Rectal smooth muscle tissue (tissue), 1 donor: ENCODE measurements around the gene NR1H3.
A peak's percentile ranks its signal among the peaks of the same experiment; 100 is the strongest.

Experiments used
- H3K27ac ChIP-seq: one replicate; pipeline ENCODE4 v1.7.0; 2013; ENCODE audit warnings: low read depth, low read length, inconsistent platforms
- H3K27me3 ChIP-seq: one replicate; pipeline ENCODE4 v1.7.0; 2013; ENCODE audit warnings: low read length; ENCODE audit not compliant: control insufficient read depth, insufficient read depth
- H3K36me3 ChIP-seq: one replicate; pipeline ENCODE4 v1.7.0; 2013; ENCODE audit warnings: low read length; ENCODE audit not compliant: control insufficient read depth, insufficient read depth
- H3K4me1 ChIP-seq: one replicate; pipeline ENCODE4 v1.7.0; 2013; ENCODE audit warnings: low read length; ENCODE audit not compliant: control insufficient read depth, insufficient read depth
- H3K4me3 ChIP-seq: one replicate; pipeline ENCODE4 v1.7.0; 2013; ENCODE audit warnings: low read length
- H3K9ac ChIP-seq: one replicate; pipeline ENCODE4 v1.7.0; 2013; ENCODE audit warnings: low read length

Gene NR1H3

GRCh38 chr11:47248304-47248663 lies 9.5 kb upstream of the NR1H3 start:
- Histone ChIP-seq H3K27me3 (no peaks in the 10 kb centered on the region), H3K4me3 (peak overlapping the region; percentile 93), H3K4me1 (peaks cover 12% of the 10 kb centered on the region), H3K27ac (peak overlapping the region; percentile 87), H3K36me3 (peaks cover 4% of the 10 kb centered on the region), H3K9ac (peak overlapping the region; percentile 73)

DNA sequence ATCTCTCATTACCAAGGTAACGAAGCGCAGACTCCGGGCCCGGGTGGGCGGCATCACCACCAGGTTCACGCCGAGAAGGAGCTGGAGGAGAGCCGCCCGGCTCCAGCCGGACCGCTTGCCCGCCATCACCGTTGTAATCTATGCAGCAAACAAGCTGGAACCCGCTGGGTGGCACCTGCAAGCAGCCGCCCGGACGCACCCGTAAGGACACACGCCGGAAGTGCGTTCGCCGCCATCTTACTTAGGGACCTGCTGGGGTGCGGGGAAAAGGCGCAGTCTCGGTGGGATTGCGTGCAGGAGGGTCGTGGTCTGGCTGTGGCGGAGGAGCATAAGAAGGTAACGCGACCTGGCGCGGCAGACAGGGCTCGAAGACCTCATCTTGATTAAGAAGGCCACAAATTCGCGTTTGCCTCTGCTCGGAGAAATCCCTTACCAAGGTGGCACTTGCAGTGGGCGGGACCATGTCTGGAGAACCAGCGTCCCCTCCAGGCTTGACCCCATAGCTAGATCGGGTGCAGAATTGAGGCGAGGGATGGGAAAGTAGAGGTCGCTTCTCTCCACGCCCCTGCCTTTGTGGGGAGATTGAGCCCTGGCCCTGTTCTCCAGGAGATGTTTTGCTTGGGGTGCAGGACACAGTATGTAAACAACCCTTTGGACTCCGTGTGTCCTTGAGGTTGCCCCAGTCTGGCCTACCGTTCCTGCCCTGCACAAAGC lies 9.0 kb upstream of the NR1H3 start, which contains the start of gene ACP2:
ACP2 (minus strand) TSS at position 151 of the 714 bp plus-strand sequence; CDS start at position 126, 25 bp downstream.
- peaks cover 12% of the 10 kb centered on the region for H3K4me1 ChIP-seq
- H3K27ac ChIP-seq = peak within 1 kb of the TSS; percentile 87
- H3K36me3 ChIP-seq = peaks cover 4% of the 10 kb centered on the region
- peak within 1 kb of the TSS; percentile 93 for H3K4me3 ChIP-seq
- H3K27me3 ChIP-seq = no peaks in the 10 kb centered on the region
- H3K9ac ChIP-seq = peak within 1 kb of the TSS; percentile 73

GRCh38 chr11:47249378-47249715 lies 8.4 kb upstream of the NR1H3 start:
- Histone ChIP-seq H3K27ac (peak overlapping the region; percentile 87), H3K4me1 (peaks cover 12% of the 10 kb centered on the region), H3K27me3 (no peaks in the 10 kb centered on the region), H3K4me3 (peak overlapping the region; percentile 93), H3K9ac (no peak overlapping the region), H3K36me3 (peaks cover 4% of the 10 kb centered on the region)

DNA sequence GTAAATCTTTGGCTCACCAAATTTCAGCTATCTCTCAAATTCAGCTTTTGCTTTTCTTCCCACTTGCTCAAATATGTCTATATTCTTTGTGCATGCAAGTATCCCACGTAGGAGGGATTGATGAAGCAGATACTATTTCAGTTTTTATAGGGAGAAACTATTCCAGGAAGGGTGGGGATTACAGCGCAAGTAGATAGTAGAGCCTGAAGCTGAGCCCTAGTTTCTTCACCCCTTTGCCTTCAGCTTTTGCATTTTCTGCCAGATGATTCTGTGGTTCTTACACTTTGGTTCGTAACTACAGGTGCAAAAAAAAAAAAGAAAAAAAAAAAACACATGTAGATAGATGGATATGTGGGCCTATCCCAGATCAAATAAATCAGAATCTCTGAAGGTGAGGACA lies 6.0 kb upstream of the NR1H3 start:
- H3K4me3 ChIP-seq = no peak overlapping the region
- H3K27me3 ChIP-seq = no peaks in the 10 kb centered on the region
- H3K4me1 ChIP-seq = peaks cover 12% of the 10 kb centered on the region
- no peaks in the 10 kb centered on the region for H3K36me3 ChIP-seq
- no peak overlapping the region for H3K27ac ChIP-seq
- no peak overlapping the region for H3K9ac ChIP-seq

DNA sequence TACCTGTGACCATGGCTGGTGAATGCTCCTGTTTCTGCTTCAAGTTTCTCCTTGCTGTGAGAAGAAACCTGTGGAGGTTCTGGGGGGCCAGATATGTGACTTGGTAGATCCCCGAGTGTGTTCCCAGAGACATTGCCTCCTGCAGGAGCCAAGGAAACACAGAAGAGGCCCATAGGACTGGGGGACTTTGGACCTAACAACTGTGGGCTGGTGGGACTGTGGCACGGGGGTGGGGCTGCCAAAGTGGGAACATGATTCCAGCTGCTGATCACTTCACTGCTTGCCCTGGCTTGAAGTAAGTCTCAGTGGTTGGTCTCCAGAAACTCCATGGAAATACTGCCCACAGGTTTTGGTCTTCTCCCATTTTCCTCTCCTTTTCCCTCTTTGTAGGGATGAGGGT lies 4.1 kb upstream of the NR1H3 start:
- Histone ChIP-seq H3K9ac (no peak overlapping the region), H3K4me1 (peaks cover 7% of the 10 kb centered on the region), H3K36me3 (no peaks in the 10 kb centered on the region), H3K27ac (no peak overlapping the region), H3K27me3 (no peaks in the 10 kb centered on the region), H3K4me3 (no peak overlapping the region)

DNA sequence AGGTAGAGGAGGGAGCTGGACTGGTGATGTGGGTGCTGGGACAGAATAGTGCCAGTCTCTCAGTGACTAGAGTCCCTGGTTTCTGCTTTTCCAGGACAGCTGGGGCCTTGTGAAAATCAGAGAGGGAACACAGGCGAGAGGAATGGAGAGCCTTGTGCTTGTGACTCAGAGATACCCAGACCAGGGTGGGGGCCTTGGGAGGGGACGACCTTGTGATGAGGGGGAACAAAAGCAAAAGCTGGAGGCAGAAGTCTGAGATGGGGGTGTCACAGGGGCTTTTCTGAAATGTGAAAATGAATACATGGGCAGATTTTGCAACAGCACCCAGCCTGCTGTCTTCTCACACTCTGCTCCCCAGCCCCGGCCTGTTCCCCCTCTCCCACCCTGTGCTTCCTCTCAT lies 3.4 kb upstream of the NR1H3 start:
- Histone ChIP-seq H3K4me3 (no peak overlapping the region), H3K36me3 (no peaks in the 10 kb centered on the region), H3K27me3 (no peaks in the 10 kb centered on the region), H3K27ac (peak overlapping the region; percentile 48), H3K9ac (no peak overlapping the region), H3K4me1 (peaks cover 10% of the 10 kb centered on the region)

DNA sequence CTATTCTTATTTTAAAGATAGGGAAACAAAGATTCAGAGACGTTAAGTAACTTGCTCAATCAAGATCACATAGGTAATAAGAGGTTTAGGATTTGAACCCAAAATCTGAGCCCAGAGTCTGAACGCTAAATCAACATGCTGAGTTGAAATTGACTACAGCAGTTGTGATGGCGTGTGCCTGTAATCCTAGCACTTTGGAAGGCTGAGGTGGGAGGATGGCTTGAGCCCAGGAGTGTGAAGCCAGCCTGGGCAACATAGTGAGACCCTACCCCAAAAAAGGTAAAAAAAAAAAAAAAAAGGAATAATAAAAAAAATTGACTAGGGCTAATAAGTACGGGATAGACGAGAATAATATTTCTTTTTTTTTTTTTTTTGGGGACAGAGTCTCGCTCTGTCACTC lies 1.4 kb upstream of the NR1H3 start:
- Histone ChIP-seq H3K4me1 (peaks cover 10% of the 10 kb centered on the region), H3K9ac (no peak overlapping the region), H3K36me3 (no peaks in the 10 kb centered on the region), H3K27ac (no peak overlapping the region), H3K27me3 (no peaks in the 10 kb centered on the region), H3K4me3 (no peak overlapping the region)

- H3K9ac ChIP-seq = no peak overlapping the region
These were observed 649 bp upstream of the NR1H3 start for GRCh38 chr11:47257177-47257516.

DNA sequence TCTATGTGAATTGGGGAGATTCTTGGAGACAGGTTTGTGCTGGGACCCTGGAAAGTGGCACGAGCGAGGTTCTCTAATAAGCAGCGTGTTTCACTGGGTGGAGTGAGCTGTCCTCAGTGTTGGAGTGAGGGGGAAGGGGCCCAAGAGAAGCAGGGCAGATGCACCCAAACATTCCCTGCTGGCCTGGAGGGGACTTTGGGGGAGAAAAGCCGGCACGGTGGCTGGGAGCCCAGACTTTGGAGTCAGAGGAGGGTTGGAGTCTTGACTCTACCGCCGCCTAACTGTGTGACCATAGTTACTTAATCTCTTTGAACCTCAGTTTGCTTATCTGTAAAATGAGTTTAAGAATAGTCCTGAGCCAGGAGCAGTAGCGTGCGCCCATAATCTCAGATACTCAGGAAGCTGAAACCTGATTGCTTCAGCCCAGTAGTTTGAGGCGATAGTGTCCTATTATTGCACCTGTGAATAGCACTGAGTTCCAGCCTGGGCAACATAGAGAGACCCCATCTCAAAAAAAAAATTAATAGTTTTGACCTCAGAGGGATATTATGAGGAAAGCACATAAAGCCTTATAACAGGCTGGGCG lies 614 bp downstream of the NR1H3 start:
- H3K27me3 ChIP-seq = no peaks in the 10 kb centered on the region
- no peak overlapping the region for H3K9ac ChIP-seq
- H3K36me3 ChIP-seq = no peaks in the 10 kb centered on the region
- peaks cover 10% of the 10 kb centered on the region for H3K4me1 ChIP-seq
- peak overlapping the region; percentile 51 for H3K4me3 ChIP-seq
- peak overlapping the region; percentile 62 for H3K27ac ChIP-seq

More at GRCh38 chr11:47257177-47257516, 649 bp upstream of the NR1H3 start:
- Histone ChIP-seq H3K36me3 (no peaks in the 10 kb centered on the region), H3K4me1 (peaks cover 10% of the 10 kb centered on the region), H3K4me3 (peak overlapping the region; percentile 51), H3K27ac (peak overlapping the region; percentile 62), H3K27me3 (no peaks in the 10 kb centered on the region)

DNA sequence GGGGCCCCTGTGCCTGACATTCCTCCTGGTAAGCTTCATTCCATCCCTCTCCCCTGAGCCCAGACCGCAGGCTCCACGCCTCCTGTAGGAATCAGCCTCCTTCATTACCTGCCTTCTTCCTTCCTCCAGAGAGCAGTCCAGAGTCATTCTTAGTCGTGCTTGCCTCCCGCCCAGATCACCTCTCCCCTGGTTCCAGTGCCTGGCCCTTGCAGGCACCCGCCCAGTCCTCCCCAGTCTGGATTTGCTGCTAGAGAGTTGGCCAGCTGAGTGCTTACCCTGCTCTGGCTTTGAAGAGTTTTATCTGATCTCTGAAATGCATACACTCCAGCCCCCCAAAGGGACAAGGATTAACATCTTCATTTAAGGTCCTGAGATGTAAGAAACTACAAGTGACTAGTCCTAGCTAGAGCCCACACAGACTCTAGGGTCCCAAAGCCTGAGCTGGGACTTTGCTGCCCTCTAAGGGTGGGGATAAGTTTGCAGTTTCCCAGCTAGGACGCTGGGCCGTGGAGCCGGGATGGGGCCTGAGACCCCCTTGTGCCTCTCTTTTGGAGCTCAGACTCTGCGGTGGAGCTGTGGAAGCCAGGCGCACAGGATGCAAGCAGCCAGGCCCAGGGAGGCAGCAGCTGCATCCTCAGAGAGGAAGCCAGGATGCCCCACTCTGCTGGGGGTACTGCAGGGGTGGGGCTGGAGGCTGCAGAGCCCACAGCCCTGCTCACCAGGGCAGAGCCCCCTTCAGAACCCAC lies 1.6 kb downstream of the NR1H3 start:
- Histone ChIP-seq H3K36me3 (no peaks in the 10 kb centered on the region), H3K4me3 (peak overlapping the region; percentile 37), H3K4me1 (peaks cover 10% of the 10 kb centered on the region), H3K27me3 (no peaks in the 10 kb centered on the region), H3K27ac (no peak overlapping the region), H3K9ac (no peak overlapping the region)

DNA sequence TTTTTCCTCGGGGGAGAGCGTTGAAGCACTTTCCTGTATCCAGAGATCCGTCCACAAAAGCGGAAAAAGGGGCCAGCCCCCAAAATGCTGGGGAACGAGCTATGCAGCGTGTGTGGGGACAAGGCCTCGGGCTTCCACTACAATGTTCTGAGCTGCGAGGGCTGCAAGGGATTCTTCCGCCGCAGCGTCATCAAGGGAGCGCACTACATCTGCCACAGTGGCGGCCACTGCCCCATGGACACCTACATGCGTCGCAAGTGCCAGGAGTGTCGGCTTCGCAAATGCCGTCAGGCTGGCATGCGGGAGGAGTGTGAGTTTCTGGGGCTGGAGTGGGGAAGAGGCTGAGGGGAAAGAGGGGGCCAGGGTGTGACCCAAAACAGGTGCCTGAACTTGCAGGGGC lies 2.6 kb downstream of the NR1H3 start:
- no peaks in the 10 kb centered on the region for H3K36me3 ChIP-seq
- H3K27me3 ChIP-seq = no peaks in the 10 kb centered on the region
- no peak overlapping the region for H3K4me3 ChIP-seq
- peaks cover 10% of the 10 kb centered on the region for H3K4me1 ChIP-seq
- H3K27ac ChIP-seq = no peak overlapping the region
- H3K9ac ChIP-seq = no peak overlapping the region

DNA sequence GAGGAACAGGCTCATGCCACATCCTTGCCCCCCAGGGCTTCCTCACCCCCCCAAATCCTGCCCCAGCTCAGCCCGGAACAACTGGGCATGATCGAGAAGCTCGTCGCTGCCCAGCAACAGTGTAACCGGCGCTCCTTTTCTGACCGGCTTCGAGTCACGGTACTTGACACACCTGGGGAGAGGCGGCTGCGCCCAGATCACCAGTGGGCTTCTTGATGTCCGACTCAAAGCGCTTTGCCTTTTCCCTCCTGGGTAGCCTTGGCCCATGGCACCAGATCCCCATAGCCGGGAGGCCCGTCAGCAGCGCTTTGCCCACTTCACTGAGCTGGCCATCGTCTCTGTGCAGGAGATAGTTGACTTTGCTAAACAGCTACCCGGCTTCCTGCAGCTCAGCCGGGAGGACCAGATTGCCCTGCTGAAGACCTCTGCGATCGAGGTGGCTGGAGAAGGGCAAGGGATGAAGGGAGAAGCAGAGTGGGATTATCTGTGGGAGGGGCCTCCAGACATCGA lies 3.5 kb downstream of the NR1H3 start:
- H3K27ac ChIP-seq = no peak overlapping the region
- no peak overlapping the region for H3K9ac ChIP-seq
- H3K4me3 ChIP-seq = no peak overlapping the region
- no peaks in the 10 kb centered on the region for H3K36me3 ChIP-seq
- peaks cover 10% of the 10 kb centered on the region for H3K4me1 ChIP-seq
- no peaks in the 10 kb centered on the region for H3K27me3 ChIP-seq
